Measurements from ENCODE around the gene PRUNE2. TPM values are rescaled to one million over a fixed set of nuclear protein-coding genes. Genes with fewer than 3 reads are reported as not detected.

The PRUNE2 gene
- total RNA-seq, 2 donors from 2014 or later: 58.6 to 78.9 TPM

DNA sequence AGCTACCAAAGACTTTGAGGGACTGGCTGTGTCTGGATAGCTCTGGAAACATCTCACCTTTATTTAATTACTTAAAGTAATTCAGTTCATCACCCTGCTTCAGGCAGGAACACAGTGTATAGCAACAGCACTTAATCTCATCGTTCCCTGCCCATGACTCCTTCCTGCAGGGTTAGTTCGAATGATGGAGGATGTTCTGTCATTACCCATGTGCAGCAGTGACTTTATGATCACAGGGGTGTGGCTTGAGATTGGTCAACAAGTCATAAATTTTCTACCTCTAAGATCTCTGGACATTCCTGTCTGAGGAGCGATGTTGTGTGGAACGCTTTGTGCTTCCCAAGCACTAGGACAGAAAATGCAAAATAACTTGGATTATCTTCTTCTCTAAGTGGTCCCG, 37.1 kb upstream of the PRUNE2 start:
- DNase-seq (ENCODE audit: low spot score): peak; percentile 12
- Histone ChIP-seq H3K27me3 (replicated peaks; ENCODE audit: insufficient read depth) (no peaks in the 10 kb centered on the region), H3K36me3 (no peaks in the 10 kb centered on the region), H3K27ac (no peak overlapping the region), H3K4me1 (replicated peaks) (no peaks in the 10 kb centered on the region), H3K9me3 (no peaks in the 10 kb centered on the region), H3K4me3 (no peak overlapping the region)
- WGBS: 51% methylated on average over 5 of the region's 5 CpGs
- intact Hi-C loops (cut with DNase I): no loop called here
- TF ChIP-seq POLR2A (IDR thresholded peaks at IDR 0.05) (no peak), POLR2AphosphoS5 (IDR thresholded peaks at IDR 0.05) (peak; percentile 60)

DNA sequence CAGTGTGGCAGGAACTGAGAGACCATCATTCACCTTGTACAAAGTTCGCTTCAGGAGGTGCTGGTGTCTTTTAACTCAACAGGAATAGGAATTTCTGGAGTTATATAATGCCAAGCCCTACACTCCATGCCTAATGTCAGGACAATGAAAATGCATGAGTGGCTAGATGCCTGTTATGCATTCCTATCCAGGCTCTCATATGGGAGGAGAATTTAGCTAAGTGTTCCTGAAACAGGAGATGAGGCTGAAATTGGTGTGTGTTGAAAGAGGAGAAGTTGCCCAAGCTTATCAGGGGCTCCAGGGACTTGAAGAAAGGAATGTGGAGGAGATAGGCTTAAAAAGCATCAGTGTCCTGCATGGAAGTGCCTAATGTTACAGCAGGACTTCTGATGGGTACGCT, 26.8 kb upstream of the PRUNE2 start:
- no peak overlapping the region for H3K4me3 ChIP-seq
- intact Hi-C loops (cut with DNase I): no loop called here
- H3K4me1 ChIP-seq (replicated peaks): no peaks in the 10 kb centered on the region
- no peaks in the 10 kb centered on the region for H3K36me3 ChIP-seq
- H3K9me3 ChIP-seq: no peaks in the 10 kb centered on the region
- TF ChIP-seq POLR2AphosphoS5 (IDR thresholded peaks at IDR 0.05) (no peak), POLR2A (IDR thresholded peaks at IDR 0.05) (no peak)
- TF ChIP-seq, protein P1, sequence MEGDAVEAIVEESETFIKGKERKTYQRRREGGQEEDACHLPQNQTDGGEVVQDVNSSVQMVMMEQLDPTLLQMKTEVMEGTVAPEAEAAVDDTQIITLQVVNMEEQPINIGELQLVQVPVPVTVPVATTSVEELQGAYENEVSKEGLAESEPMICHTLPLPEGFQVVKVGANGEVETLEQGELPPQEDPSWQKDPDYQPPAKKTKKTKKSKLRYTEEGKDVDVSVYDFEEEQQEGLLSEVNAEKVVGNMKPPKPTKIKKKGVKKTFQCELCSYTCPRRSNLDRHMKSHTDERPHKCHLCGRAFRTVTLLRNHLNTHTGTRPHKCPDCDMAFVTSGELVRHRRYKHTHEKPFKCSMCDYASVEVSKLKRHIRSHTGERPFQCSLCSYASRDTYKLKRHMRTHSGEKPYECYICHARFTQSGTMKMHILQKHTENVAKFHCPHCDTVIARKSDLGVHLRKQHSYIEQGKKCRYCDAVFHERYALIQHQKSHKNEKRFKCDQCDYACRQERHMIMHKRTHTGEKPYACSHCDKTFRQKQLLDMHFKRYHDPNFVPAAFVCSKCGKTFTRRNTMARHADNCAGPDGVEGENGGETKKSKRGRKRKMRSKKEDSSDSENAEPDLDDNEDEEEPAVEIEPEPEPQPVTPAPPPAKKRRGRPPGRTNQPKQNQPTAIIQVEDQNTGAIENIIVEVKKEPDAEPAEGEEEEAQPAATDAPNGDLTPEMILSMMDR (IDR thresholded peaks at IDR 0.05): no peak
- no peaks in the 10 kb centered on the region for H3K27me3 ChIP-seq (replicated peaks; ENCODE audit: insufficient read depth)
- WGBS: 83% methylated on average over 2 of the region's 2 CpGs
- no peak overlapping the region for H3K27ac ChIP-seq
- DNase-seq (ENCODE audit: low spot score): no peak

DNA sequence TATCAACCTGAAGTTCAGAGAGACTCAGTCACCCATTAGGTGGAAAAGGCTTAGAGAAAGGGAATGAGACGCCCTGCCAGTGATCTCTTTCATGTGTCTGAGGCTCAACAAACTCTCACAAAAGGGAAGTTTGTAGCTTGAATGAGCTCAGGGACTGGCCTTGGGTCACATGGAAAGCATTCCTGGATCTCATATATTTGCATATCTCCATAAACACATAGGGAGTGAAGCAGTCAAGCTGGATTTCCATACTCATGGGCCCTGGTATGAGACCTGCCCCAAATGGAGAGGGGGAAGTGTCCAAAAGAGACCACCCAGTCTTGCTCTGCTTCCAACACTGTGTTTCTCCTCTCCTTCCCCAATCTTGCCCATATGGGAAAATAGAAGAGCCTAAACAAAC, 26.4 kb upstream of the PRUNE2 start:
- H3K4me3 ChIP-seq: no peak overlapping the region
- no peaks in the 10 kb centered on the region for H3K36me3 ChIP-seq
- intact Hi-C loops (cut with DNase I): no loop called here
- H3K4me1 ChIP-seq (replicated peaks): no peaks in the 10 kb centered on the region
- TF ChIP-seq POLR2A (IDR thresholded peaks at IDR 0.05) (no peak), POLR2AphosphoS5 (IDR thresholded peaks at IDR 0.05) (no peak)
- TF ChIP-seq, protein P1 (IDR thresholded peaks at IDR 0.05): no peak
- no peaks in the 10 kb centered on the region for H3K27me3 ChIP-seq (replicated peaks; ENCODE audit: insufficient read depth)
- no peaks in the 10 kb centered on the region for H3K9me3 ChIP-seq
- H3K27ac ChIP-seq: no peak overlapping the region
- 89% methylated on average over 1 of the region's 1 CpG for WGBS
- no peak for DNase-seq (ENCODE audit: low spot score)

DNA sequence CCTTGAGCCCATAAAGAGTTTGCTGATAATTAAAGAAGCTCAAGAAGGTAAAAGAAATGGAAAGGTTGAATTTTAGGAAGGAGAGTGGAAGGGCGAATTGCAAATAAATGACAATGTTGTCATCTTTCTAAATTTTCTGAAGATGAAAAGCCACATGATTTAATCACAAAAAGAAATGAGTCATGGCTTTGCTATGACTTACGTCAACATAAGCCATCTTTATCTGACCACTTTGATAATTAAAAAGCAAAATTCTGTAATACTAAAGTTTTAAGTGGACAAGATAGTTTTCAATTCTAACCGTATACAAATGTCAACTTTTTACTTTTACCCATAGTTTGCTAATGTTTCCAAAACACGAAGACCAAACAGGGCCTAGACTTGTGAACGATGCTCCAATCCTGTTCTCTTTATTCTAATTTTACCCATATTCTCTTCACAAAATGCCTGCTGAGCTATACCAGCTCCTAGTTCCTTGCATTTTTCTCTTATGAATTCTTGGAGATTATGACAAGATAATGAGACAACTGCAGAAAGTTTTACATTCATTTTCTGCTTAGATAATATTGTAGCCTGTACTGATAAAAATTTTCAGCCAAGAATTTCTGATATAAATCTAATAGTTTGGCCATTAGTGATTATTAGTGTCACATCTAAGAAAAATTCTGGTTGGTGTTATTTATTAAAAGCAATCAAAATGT, 21.8 kb upstream of the PRUNE2 start:
- no peaks in the 10 kb centered on the region for H3K27me3 ChIP-seq (replicated peaks; ENCODE audit: insufficient read depth)
- no peak overlapping the region for H3K27ac ChIP-seq
- intact Hi-C loops (cut with DNase I): no loop called here
- DNase-seq (ENCODE audit: low spot score): no peak
- WGBS: 87% methylated on average over 5 of the region's 5 CpGs
- H3K36me3 ChIP-seq: no peaks in the 10 kb centered on the region
- H3K4me3 ChIP-seq: no peak overlapping the region
- no peaks in the 10 kb centered on the region for H3K4me1 ChIP-seq (replicated peaks)
- no peaks in the 10 kb centered on the region for H3K9me3 ChIP-seq
- TF ChIP-seq POLR2A (IDR thresholded peaks at IDR 0.05): no peak
- TF ChIP-seq, protein P1 (IDR thresholded peaks at IDR 0.05): no peak
- no peak for TF ChIP-seq POLR2AphosphoS5 (IDR thresholded peaks at IDR 0.05)

DNA sequence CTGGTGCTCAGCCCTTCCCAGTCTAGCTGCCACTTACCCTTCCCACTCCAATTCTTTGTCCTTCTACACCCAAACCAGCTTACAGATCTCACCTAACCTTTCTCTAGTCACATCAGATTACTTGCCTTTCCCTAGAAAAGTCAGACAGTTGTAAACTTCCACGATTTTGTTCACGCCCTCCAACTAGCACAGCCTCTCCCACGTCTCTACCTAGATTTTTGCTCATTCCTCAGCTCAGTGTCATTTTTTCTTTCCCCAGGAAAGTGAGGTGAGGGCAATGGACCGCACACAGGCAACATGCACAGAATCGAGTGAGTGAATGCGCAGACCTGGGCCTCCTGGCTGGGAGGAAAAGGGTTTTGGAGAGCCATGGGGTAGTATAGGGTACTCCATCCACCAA, 20.9 kb upstream of the PRUNE2 start:
- Histone ChIP-seq H3K4me3 (no peak overlapping the region), H3K27me3 (replicated peaks; ENCODE audit: insufficient read depth) (no peaks in the 10 kb centered on the region), H3K4me1 (replicated peaks) (no peaks in the 10 kb centered on the region), H3K9me3 (no peaks in the 10 kb centered on the region), H3K36me3 (no peaks in the 10 kb centered on the region), H3K27ac (no peak overlapping the region)
- intact Hi-C loops (cut with DNase I): no loop called here
- whole genome bisulfite sequencing: 75% methylated on average over 6 of the region's 6 CpGs
- no peak for DNase-seq (ENCODE audit: low spot score)
- TF ChIP-seq, protein P1 (IDR thresholded peaks at IDR 0.05): no peak
- no peak for TF ChIP-seq POLR2AphosphoS5 (IDR thresholded peaks at IDR 0.05)
- no peak for TF ChIP-seq POLR2A (IDR thresholded peaks at IDR 0.05)

Data from prostate gland (tissue), 2 donors.